IPS-15b (cell line): ENCODE results near the gene AGTPBP1.

Experiments
- H3K27me3 ChIP-seq: one replicate; pipeline ENCODE4 v1.6.1; 2013; ENCODE audit warnings: low read length; ENCODE audit not compliant: control insufficient read depth, insufficient read depth
- H3K36me3 ChIP-seq: one replicate; pipeline ENCODE4 v1.6.1; 2013; ENCODE audit warnings: low read length; ENCODE audit not compliant: control insufficient read depth, insufficient read depth
- H3K4me1 ChIP-seq: one replicate; pipeline ENCODE4 v1.6.1; 2013; ENCODE audit warnings: mild to moderate bottlenecking, low read length; ENCODE audit not compliant: control insufficient read depth, insufficient read depth
- H3K4me3 ChIP-seq: one replicate; pipeline ENCODE4 v1.5.1; 2013; ENCODE audit warnings: low read depth, low read length
- H3K9ac ChIP-seq: one replicate; pipeline ENCODE4 v1.6.1; 2013; ENCODE audit warnings: low read depth, mild to moderate bottlenecking, low read length
- H3K9me3 ChIP-seq: one replicate; pipeline ENCODE4 v1.6.1; 2013; ENCODE audit warnings: mild to moderate bottlenecking, low read length; ENCODE audit not compliant: control insufficient read depth, insufficient read depth

AGTPBP1 gene

GRCh38 chr9:85528607-85529006, 213.1 kb downstream of the AGTPBP1 start:
- Histone ChIP-seq H3K4me3 (no peak overlapping the region), H3K4me1 (no peaks in the 10 kb centered on the region), H3K27me3 (peaks cover 22% of the 10 kb centered on the region), H3K9me3 (no peaks in the 10 kb centered on the region), H3K9ac (no peak overlapping the region), H3K36me3 (no peaks in the 10 kb centered on the region)

- no peaks in the 10 kb centered on the region for H3K9me3 ChIP-seq
- peaks cover 26% of the 10 kb centered on the region for H3K27me3 ChIP-seq
- no peak overlapping the region for H3K9ac ChIP-seq
- H3K4me1 ChIP-seq: no peaks in the 10 kb centered on the region
- H3K4me3 ChIP-seq: no peak overlapping the region
- H3K36me3 ChIP-seq: no peaks in the 10 kb centered on the region
Observed at GRCh38 chr9:85528142-85528541, 213.6 kb downstream of the AGTPBP1 start.

- no peaks in the 10 kb centered on the region for H3K36me3 ChIP-seq
- no peak overlapping the region for H3K9ac ChIP-seq
- no peaks in the 10 kb centered on the region for H3K9me3 ChIP-seq
- no peaks in the 10 kb centered on the region for H3K4me1 ChIP-seq
- peaks cover 33% of the 10 kb centered on the region for H3K27me3 ChIP-seq
- no peak overlapping the region for H3K4me3 ChIP-seq
Observed at GRCh38 chr9:85527331-85528020, 214.3 kb downstream of the AGTPBP1 start.

- Histone ChIP-seq H3K4me3 (no peak overlapping the region), H3K9me3 (no peaks in the 10 kb centered on the region), H3K36me3 (no peaks in the 10 kb centered on the region), H3K27me3 (peaks cover 49% of the 10 kb centered on the region), H3K9ac (no peak overlapping the region), H3K4me1 (no peaks in the 10 kb centered on the region)
Observed at GRCh38 chr9:85524531-85524930, 217.2 kb downstream of the AGTPBP1 start.

- no peak overlapping the region for H3K9ac ChIP-seq
Observed at GRCh38 chr9:85523202-85523601, 218.6 kb downstream of the AGTPBP1 start.

GRCh38 chr9:85522459-85523092, 219.2 kb downstream of the AGTPBP1 start:
- no peaks in the 10 kb centered on the region for H3K36me3 ChIP-seq
- peak overlapping the region; percentile 66 for H3K4me3 ChIP-seq
- H3K4me1 ChIP-seq: no peaks in the 10 kb centered on the region
- no peaks in the 10 kb centered on the region for H3K9me3 ChIP-seq
- peaks cover 49% of the 10 kb centered on the region for H3K27me3 ChIP-seq
- no peak overlapping the region for H3K9ac ChIP-seq

More at GRCh38 chr9:85523202-85523601, 218.6 kb downstream of the AGTPBP1 start:
- H3K4me3 ChIP-seq: peak overlapping the region; percentile 66
- peaks cover 49% of the 10 kb centered on the region for H3K27me3 ChIP-seq
- no peaks in the 10 kb centered on the region for H3K36me3 ChIP-seq
- H3K4me1 ChIP-seq: no peaks in the 10 kb centered on the region
- no peaks in the 10 kb centered on the region for H3K9me3 ChIP-seq

GRCh38 chr9:85521371-85522197, 220.2 kb downstream of the AGTPBP1 start:
- peaks cover 49% of the 10 kb centered on the region for H3K27me3 ChIP-seq
- H3K4me3 ChIP-seq: peak overlapping the region; percentile 66
- H3K9ac ChIP-seq: no peak overlapping the region
- H3K4me1 ChIP-seq: no peaks in the 10 kb centered on the region
- H3K9me3 ChIP-seq: no peaks in the 10 kb centered on the region
- H3K36me3 ChIP-seq: no peaks in the 10 kb centered on the region

GRCh38 chr9:85516976-85517637, 224.6 kb downstream of the AGTPBP1 start:
- no peaks in the 10 kb centered on the region for H3K9me3 ChIP-seq
- H3K27me3 ChIP-seq: peaks cover 12% of the 10 kb centered on the region
- no peaks in the 10 kb centered on the region for H3K4me1 ChIP-seq
- no peaks in the 10 kb centered on the region for H3K36me3 ChIP-seq
- H3K9ac ChIP-seq: no peak overlapping the region
- H3K4me3 ChIP-seq: no peak overlapping the region

- Histone ChIP-seq H3K27me3 (peaks cover 6% of the 10 kb centered on the region), H3K4me3 (no peak overlapping the region), H3K9ac (no peak overlapping the region), H3K36me3 (no peaks in the 10 kb centered on the region), H3K4me1 (no peaks in the 10 kb centered on the region), H3K9me3 (no peaks in the 10 kb centered on the region)
Observed at GRCh38 chr9:85516455-85516854, 225.3 kb downstream of the AGTPBP1 start.

- H3K4me3 ChIP-seq: no peak overlapping the region
- H3K36me3 ChIP-seq: no peaks in the 10 kb centered on the region
- no peaks in the 10 kb centered on the region for H3K4me1 ChIP-seq
- no peak overlapping the region for H3K9ac ChIP-seq
- H3K9me3 ChIP-seq: no peaks in the 10 kb centered on the region
- H3K27me3 ChIP-seq: no peaks in the 10 kb centered on the region
Observed at GRCh38 chr9:85515021-85515420, 226.7 kb downstream of the AGTPBP1 start.

GRCh38 chr9:85514256-85514655, 227.5 kb downstream of the AGTPBP1 start:
- no peaks in the 10 kb centered on the region for H3K4me1 ChIP-seq
- no peaks in the 10 kb centered on the region for H3K27me3 ChIP-seq
- no peaks in the 10 kb centered on the region for H3K36me3 ChIP-seq
- no peak overlapping the region for H3K9ac ChIP-seq
- H3K9me3 ChIP-seq: no peaks in the 10 kb centered on the region
- H3K4me3 ChIP-seq: no peak overlapping the region
